ENCODE data around the gene CNOT9.

The CNOT9 gene

GRCh38 chr2:218645126-218645525 lies 76.5 kb downstream of the CNOT9 start:
- Histone ChIP-seq H3K36me3 (replicated peaks; ENCODE audit: insufficient read depth, low read length) (peaks cover 15% of the 10 kb centered on the region), H3K27me3 (replicated peaks; ENCODE audit: insufficient read depth, low read length) (no peaks in the 10 kb centered on the region), H3K4me2 (ENCODE audit: low read depth, low read length) (no peak overlapping the region), H3F3A (ENCODE audit: insufficient read depth, low read length) (no peaks in the 10 kb centered on the region), H4K20me1 (ENCODE audit: insufficient read depth, low read length) (no peaks in the 10 kb centered on the region), H3K9ac (ENCODE audit: low read length) (no peak overlapping the region), H3K4me1 (ENCODE audit: low read length) (no peaks in the 10 kb centered on the region), H3K79me2 (ENCODE audit: low read length) (peaks cover 18% of the 10 kb centered on the region), H3K9me2 (replicated peaks; ENCODE audit: insufficient read depth, low read length) (no peaks in the 10 kb centered on the region), H3K4me3 (ENCODE audit: low read length) (no peak overlapping the region), H3K9me3 (replicated peaks; ENCODE audit: insufficient read depth, low read length) (no peaks in the 10 kb centered on the region), H2AFZ (ENCODE audit: low read length) (no peak overlapping the region), H3K27ac (ENCODE audit: low read length) (no peak overlapping the region)
- no peak for DNase-seq
- TF ChIP-seq EZH2 (optimal IDR thresholded peaks at IDR 0.05; ENCODE audit: low read depth, low read length) (no peak), CTCF (IDR thresholded peaks at IDR 0.05; ENCODE audit: low read length) (no peak), EZH2phosphoT487 (IDR thresholded peaks at IDR 0.05; ENCODE audit: low read length) (no peak)

Measured in MM.1S (cell line).